T-helper 17 cell (primary cell): ENCODE results near the gene KCNH3. TPM values are rescaled to one million over a fixed set of nuclear protein-coding genes. Genes with fewer than 3 reads are reported as not detected.

Experiments used
- ATAC-seq: fragments of 150-1000 bp; cut with Tn5 transposase; 2 replicates; pipeline ENCODE4 v1.10.0; 2021; ENCODE audit warnings: mild to moderate bottlenecking, moderate library complexity
- DNase-seq, 3 donors: peaks; one replicate each; pipeline versions ENCODE4 v3.0.0 to v3.0.0-alpha.2; 2020 to 2021
- H3K9me3 ChIP-seq: one replicate; pipeline ENCODE4 v1.7.0; 2013; ENCODE audit warnings: low read length, mild to moderate bottlenecking; ENCODE audit not compliant: control insufficient read depth, poor library complexity, severe bottlenecking
- H3K27ac Mint-ChIP-seq: one replicate; pipeline ENCODE4 v1.8.0; 2022; ENCODE audit warnings: mild to moderate bottlenecking, moderate library complexity, mixed read lengths
- H3K27me3 Mint-ChIP-seq: one replicate; pipeline ENCODE4 v1.8.0; 2022; ENCODE audit warnings: mixed read lengths
- H3K36me3 Mint-ChIP-seq: one replicate; pipeline ENCODE4 v1.8.0; 2022; ENCODE audit warnings: low read depth, mixed read lengths
- H3K4me1 Mint-ChIP-seq: one replicate; pipeline ENCODE4 v1.8.0; 2022; ENCODE audit warnings: mild to moderate bottlenecking, mixed read lengths
- H3K4me3 Mint-ChIP-seq: one replicate; pipeline ENCODE4 v1.8.0; 2022; ENCODE audit warnings: mild to moderate bottlenecking, moderate library complexity, mixed read lengths
- total RNA-seq, 4 donors: library from RNA in 2 of 4; stranded (reverse) in 2 of 4; gene quantifications; one replicate each; pipeline ENCODE4 v1.2.3 and lab custom pipeline; 2022 to 2026

KCNH3 gene
- total RNA-seq, 2 donors from 2014 or later: 2.7 to 3.1 TPM

- Mint-ChIP-seq H3K27ac (peak overlapping the region; percentile 85), H3K36me3 (peaks cover 8% of the 10 kb centered on the region), H3K27me3 (no peaks in the 10 kb centered on the region), H3K4me3 (peak overlapping the region; percentile 12), H3K4me1 (peaks cover 47% of the 10 kb centered on the region)
- H3K9me3 ChIP-seq: no peaks in the 10 kb centered on the region
- no peak for DNase-seq
- ATAC-seq: no peak
Observed at GRCh38 chr12:49565406-49566265, 26.8 kb downstream of the KCNH3 start.

- no peak for ATAC-seq
Observed at GRCh38 chr12:49566361-49566760, 27.5 kb downstream of the KCNH3 start.

GRCh38 chr12:49567302-49567610 is 28.4 kb downstream of the KCNH3 start:
- no peaks in the 10 kb centered on the region for H3K27me3 Mint-ChIP-seq
- peaks cover 51% of the 10 kb centered on the region for H3K4me1 Mint-ChIP-seq
- peak overlapping the region; percentile 99 for H3K4me3 Mint-ChIP-seq
- peak; percentile 12 for ATAC-seq
- H3K9me3 ChIP-seq: no peaks in the 10 kb centered on the region
- H3K27ac Mint-ChIP-seq: peak overlapping the region; percentile 99
- peaks cover 8% of the 10 kb centered on the region for H3K36me3 Mint-ChIP-seq
- DNase-seq: no peak

More at GRCh38 chr12:49566361-49566760, 27.5 kb downstream of the KCNH3 start:
- H3K9me3 ChIP-seq: no peaks in the 10 kb centered on the region
- Mint-ChIP-seq H3K36me3 (peaks cover 8% of the 10 kb centered on the region), H3K27me3 (no peaks in the 10 kb centered on the region), H3K4me1 (peaks cover 49% of the 10 kb centered on the region), H3K4me3 (peak overlapping the region; percentile 99), H3K27ac (no peak overlapping the region)
- no peak for DNase-seq

- H3K27ac Mint-ChIP-seq: peak within 1 kb of the TSS; percentile 99
- peak; percentile 89 for ATAC-seq
- H3K36me3 Mint-ChIP-seq: peaks cover 6% of the 10 kb centered on the region
- peaks cover 50% of the 10 kb centered on the region for H3K4me1 Mint-ChIP-seq
- peak; percentile 80 to 86 (median 83) for DNase-seq
- no peaks in the 10 kb centered on the region for H3K9me3 ChIP-seq
- H3K27me3 Mint-ChIP-seq: no peaks in the 10 kb centered on the region
- H3K4me3 Mint-ChIP-seq: peak within 1 kb of the TSS; percentile 99
Observed at GRCh38 chr12:49567611-49568441, 29.0 kb downstream of the KCNH3 start, which contains the start of gene MCRS1. Gene MCRS1 (minus strand): TSS chr12:49568142. CDS start chr12:49566731, 1,411 bp downstream.

GRCh38 chr12:49568442-49569162 is 29.8 kb downstream of the KCNH3 start:
- H3K4me3 Mint-ChIP-seq: peak overlapping the region; percentile 99
- ATAC-seq (peak; percentile 17), DNase-seq (no peak)
- H3K4me1 Mint-ChIP-seq: peaks cover 49% of the 10 kb centered on the region
- no peaks in the 10 kb centered on the region for H3K9me3 ChIP-seq
- peaks cover 6% of the 10 kb centered on the region for H3K36me3 Mint-ChIP-seq
- peak overlapping the region; percentile 99 for H3K27ac Mint-ChIP-seq
- H3K27me3 Mint-ChIP-seq: no peaks in the 10 kb centered on the region

GRCh38 chr12:49577589-49578315 is 38.9 kb downstream of the KCNH3 start:
- ATAC-seq (no peak), DNase-seq (no peak)
- H3K9me3 ChIP-seq: no peaks in the 10 kb centered on the region
- no peaks in the 10 kb centered on the region for H3K27me3 Mint-ChIP-seq
- peaks cover 11% of the 10 kb centered on the region for H3K36me3 Mint-ChIP-seq
- H3K4me1 Mint-ChIP-seq: peaks cover 26% of the 10 kb centered on the region
- H3K27ac Mint-ChIP-seq: peak overlapping the region; percentile 72
- H3K4me3 Mint-ChIP-seq: no peak overlapping the region

- no peaks in the 10 kb centered on the region for H3K9me3 ChIP-seq
- Mint-ChIP-seq H3K4me3 (no peak overlapping the region), H3K27ac (no peak overlapping the region), H3K36me3 (peaks cover 11% of the 10 kb centered on the region), H3K27me3 (no peaks in the 10 kb centered on the region), H3K4me1 (peaks cover 26% of the 10 kb centered on the region)
- ATAC-seq: no peak
- DNase-seq: no peak
Observed at GRCh38 chr12:49578471-49579112, 39.8 kb downstream of the KCNH3 start.

GRCh38 chr12:49580572-49581535 is 42.0 kb downstream of the KCNH3 start:
- Mint-ChIP-seq H3K4me1 (peaks cover 26% of the 10 kb centered on the region), H3K27me3 (no peaks in the 10 kb centered on the region), H3K27ac (peak overlapping the region; percentile 39), H3K36me3 (peaks cover 11% of the 10 kb centered on the region), H3K4me3 (no peak overlapping the region)
- DNase-seq (peak in 2 of 3 donors; percentile 28 to 51), ATAC-seq (peak; percentile 80)
- H3K9me3 ChIP-seq: no peaks in the 10 kb centered on the region

GRCh38 chr12:49582201-49582600 is 43.4 kb downstream of the KCNH3 start:
- Mint-ChIP-seq H3K27ac (no peak overlapping the region), H3K36me3 (peaks cover 5% of the 10 kb centered on the region), H3K27me3 (no peaks in the 10 kb centered on the region), H3K4me1 (peaks cover 19% of the 10 kb centered on the region), H3K4me3 (no peak overlapping the region)
- no peaks in the 10 kb centered on the region for H3K9me3 ChIP-seq
- DNase-seq (no peak), ATAC-seq (no peak)

GRCh38 chr12:49582850-49583249 is 44.0 kb downstream of the KCNH3 start:
- H3K27ac Mint-ChIP-seq: no peak overlapping the region
- H3K4me1 Mint-ChIP-seq: peaks cover 16% of the 10 kb centered on the region

GRCh38 chr12:49583366-49584094 is 44.7 kb downstream of the KCNH3 start:
- no peaks in the 10 kb centered on the region for H3K9me3 ChIP-seq
- Mint-ChIP-seq H3K4me3 (no peak overlapping the region), H3K27me3 (no peaks in the 10 kb centered on the region), H3K4me1 (peaks cover 14% of the 10 kb centered on the region), H3K36me3 (peaks cover 5% of the 10 kb centered on the region), H3K27ac (no peak overlapping the region)
- no peak for ATAC-seq
- DNase-seq: no peak

More at GRCh38 chr12:49582850-49583249, 44.0 kb downstream of the KCNH3 start:
- Mint-ChIP-seq H3K36me3 (peaks cover 5% of the 10 kb centered on the region), H3K4me3 (no peak overlapping the region), H3K27me3 (no peaks in the 10 kb centered on the region)
- no peaks in the 10 kb centered on the region for H3K9me3 ChIP-seq
- ATAC-seq (no peak), DNase-seq (no peak)
